HuH-7 (cell line): Measurements from ENCODE around the gene SRSF3.
A peak's percentile ranks its signal among the peaks of the same experiment; 100 is the strongest.

Experiments
- DNase-seq: peaks from one replicate; pipeline ENCODE4 v3.0.0; 2011; ENCODE audit warnings: low spot score

Gene SRSF3

GRCh38 chr6:36623547-36624459 is 29.6 kb downstream of the SRSF3 start:
- peak; percentile 56 for DNase-seq

DNA sequence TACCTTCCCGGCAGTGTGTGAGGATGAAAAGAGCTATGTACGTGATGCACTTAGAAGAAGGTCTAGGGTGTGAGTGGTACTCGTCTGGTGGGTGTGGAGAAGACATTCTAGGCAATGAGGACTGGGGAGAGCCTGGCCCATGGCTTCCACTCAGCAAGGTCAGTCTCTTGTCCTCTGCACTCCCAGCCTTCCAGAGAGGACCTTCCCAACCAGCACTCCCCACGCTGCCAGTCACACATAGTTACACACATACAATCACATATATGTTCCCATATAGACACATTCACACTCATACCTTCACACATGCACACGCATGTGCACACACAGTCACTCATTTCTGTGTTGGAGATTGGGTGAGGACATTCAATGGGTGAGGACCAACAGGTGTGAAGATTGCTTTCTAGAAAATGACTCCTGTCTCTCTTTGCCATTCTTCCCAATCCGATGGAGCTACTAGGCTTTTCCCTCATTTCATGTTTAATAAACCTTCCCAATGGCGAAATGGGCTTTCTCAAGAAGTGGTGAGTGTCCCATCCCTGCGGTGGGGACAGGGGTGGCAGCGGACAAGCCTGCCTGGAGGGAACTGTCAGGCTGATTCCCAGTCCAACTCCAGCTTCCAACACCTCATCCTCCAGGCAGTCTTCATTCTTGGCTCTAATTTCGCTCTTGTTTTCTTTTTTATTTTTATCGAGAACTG is 30.4 kb downstream of the SRSF3 start:
- DNase-seq, result no peak

DNA sequence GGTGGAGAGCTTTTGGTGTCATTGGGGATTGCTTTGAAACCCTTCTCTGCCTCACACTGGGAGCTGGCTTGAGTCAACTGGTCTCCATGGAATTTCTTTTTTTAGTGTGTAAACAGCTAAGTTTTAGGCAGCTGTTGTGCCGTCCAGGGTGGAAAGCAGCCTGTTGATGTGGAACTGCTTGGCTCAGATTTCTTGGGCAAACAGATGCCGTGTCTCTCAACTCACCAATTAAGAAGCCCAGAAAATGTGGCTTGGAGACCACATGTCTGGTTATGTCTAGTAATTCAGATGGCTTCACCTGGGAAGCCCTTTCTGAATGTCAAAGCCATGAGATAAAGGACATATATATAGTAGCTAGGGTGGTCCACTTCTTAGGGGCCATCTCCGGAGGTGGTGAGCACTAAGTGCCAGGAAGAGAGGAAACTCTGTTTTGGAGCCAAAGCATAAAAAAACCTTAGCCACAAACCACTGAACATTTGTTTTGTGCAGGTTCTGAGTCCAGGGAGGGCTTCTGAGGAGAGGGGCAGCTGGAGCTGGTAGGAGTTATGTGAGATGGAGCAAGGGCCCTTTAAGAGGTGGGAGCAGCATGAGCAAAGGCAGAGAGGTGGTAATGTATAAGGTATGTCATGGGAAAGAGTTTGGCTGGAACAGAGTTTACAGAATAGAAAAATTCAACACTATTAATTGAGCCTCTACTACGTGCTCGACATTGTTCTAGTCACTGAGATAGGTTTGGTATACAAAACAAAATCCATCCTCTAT is 31.2 kb downstream of the SRSF3 start:
- DNase-seq, result no peak

- DNase-seq, result no peak
Observed at GRCh38 chr6:36626636-36627035, 32.5 kb downstream of the SRSF3 start.

GRCh38 chr6:36627141-36627540 is 33.0 kb downstream of the SRSF3 start:
- no peak for DNase-seq

- no peak for DNase-seq
Observed at GRCh38 chr6:36627801-36628246, 33.7 kb downstream of the SRSF3 start.

DNA sequence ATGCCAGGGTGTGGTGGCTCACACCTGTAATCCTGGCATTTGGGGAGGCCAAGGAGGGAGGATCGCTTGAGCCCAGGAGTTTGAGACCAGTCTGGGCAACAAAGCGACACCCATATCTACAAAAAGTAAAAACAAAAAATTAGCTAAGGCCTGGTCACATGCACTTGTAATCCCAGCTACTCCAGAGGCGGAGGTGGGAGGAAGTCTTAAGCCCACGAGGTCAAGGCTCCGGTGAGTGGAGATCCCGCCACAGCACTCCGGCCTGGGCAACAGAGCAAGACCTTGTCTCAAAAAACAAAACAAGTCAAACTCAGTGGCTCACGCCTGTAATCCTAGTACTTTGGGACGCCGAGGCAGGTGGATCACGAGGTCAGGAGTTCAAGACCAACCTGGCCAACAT is 35.6 kb downstream of the SRSF3 start:
- no peak for DNase-seq

DNA sequence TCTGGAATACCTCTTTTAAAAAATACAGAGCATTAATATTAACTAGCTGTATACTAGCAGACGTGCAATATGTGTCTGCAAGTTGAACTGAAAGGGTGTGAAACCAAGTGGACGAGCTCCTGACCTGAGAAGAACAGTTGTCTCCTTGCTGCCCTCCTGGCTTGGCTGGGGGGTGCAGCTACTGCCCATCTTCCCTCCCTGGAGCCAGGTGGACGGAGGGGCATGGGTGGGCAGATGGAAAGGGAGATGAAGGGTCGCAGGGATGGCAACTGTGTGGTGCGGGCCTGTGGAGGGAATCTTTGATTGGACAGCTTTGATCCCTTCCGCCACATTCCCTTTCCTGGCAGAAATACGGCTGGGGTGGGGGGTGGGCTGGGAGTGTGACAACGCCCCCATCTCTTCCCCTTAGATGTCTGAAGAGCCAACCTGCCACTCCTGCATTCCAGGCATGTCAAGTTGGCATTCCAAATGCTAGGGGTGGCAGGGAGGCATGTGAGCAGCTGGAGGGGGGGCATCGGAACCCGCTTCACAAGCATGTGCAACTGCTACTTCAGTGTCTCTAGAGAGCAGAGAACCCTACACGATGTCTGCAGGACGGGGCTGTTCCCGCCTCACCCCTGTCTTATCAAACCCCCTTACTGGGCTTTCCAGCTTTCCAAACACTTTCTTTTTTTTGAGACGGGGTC is 37.3 kb downstream of the SRSF3 start:
- no peak for DNase-seq

DNA sequence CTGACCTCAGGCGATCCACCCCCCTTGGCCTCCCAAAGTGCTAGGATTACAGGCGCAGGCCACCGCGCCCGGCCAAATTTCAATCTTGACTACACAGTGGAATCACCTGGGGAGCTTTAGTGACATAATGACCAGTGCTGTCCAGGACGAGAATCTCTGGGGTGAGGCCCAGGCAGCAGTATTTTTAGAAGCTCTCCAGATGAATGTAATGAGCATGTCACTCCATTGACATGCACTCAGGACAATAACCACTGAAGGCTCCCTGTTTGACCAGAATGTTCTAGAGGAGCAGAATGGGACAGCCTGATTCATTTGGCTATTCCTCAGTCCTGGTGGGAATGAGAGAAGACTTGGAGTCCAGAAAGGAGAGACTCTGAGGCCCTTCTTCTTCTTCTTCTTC is 39.2 kb downstream of the SRSF3 start:
- no peak for DNase-seq

DNA sequence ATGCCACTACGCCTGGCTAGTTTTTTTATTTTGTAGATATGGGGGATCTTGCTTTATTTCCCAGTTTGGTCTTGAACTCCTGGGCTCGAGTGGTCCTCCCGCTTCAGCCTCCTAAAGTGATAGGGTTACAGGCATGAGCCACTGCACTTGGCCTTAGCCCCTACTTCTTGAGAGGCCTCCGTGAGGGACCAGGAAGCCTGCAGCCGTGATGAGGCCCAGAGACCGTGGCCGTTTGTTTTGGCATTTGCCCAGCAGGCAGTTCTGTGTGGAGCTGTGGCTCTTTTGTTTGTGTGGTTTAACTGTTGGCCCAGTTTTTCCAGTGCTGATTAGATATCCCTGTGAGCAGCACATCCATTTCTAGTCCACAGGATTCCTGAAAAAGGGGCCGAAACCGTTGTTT is 39.8 kb downstream of the SRSF3 start:
- DNase-seq, result peak; percentile 26

GRCh38 chr6:36634317-36635108 is 40.4 kb downstream of the SRSF3 start:
- no peak for DNase-seq

- DNase-seq, result no peak
Observed at GRCh38 chr6:36636283-36636682, 42.1 kb downstream of the SRSF3 start.

DNA sequence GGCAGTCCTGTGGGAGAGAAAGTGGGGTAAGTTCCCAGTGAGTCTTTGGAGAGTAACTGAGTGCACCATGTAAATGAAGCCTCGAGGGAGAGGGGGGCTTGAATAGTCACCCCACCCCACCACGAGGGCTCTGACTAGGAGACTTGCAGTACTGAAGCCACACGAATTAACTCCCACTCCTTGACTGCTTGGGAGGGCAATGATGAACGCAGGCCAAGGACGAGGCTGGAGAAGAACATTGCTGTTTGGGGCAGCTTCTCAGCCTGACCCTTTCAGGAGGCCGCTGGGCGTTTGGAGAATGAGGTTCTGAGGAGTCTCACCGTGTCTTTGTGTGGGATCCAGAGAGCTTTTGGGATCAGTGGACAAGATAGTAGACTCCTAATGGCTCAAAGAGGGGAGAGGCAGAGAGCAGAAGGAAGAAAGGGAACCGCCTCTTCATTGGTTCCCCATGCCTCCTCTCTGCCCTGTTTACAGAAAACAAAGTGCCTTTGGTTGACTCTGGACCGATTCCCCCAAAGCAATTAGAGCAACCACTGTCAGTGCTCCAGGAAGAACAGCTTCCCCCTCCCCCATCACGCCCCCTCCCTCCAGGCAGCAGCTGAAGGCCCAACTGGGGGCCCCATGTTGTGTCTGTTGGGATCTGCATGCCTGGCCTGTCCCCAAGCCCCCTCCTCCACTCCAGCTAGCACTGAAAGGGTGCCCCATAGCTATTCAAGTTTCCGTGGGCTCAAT is 42.7 kb downstream of the SRSF3 start:
- no peak for DNase-seq

GRCh38 chr6:36638579-36638978 is 44.4 kb downstream of the SRSF3 start:
- no peak for DNase-seq

DNA sequence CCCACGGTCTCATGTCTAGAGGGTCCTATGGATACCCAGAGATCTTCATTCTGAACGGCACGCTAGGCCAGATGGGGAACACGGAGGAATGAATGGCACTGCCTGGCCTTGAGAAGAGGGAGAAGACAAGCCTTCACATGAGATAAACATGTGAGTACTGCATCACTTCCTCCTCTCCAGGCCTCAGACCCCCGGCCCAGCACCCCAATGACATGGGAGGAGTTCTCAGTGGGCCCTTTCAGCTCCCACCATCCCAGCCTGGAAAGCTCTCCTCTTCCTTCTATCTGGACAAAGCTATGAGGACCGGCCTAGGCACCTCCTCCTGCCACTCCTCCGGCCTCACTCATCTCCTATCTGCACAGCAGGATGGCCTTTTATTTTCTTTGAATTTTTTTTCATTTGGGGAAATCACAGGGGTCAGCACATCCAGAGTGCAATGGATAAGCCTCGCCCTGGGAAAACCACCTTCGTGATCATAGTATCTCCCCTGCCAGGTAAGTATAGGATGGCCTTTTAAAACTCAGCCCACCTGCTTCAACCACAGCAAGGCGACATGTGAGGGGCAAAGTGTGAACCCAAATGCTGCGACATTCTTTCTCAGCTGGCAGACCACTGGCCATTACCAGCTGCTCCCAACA is 45.1 kb downstream of the SRSF3 start:
- no peak for DNase-seq

- no peak for DNase-seq
Observed at GRCh38 chr6:36641543-36641942, 47.4 kb downstream of the SRSF3 start.

- DNase-seq, result peak; percentile 40
Observed at GRCh38 chr6:36642913-36643817, 49.0 kb downstream of the SRSF3 start.

DNA sequence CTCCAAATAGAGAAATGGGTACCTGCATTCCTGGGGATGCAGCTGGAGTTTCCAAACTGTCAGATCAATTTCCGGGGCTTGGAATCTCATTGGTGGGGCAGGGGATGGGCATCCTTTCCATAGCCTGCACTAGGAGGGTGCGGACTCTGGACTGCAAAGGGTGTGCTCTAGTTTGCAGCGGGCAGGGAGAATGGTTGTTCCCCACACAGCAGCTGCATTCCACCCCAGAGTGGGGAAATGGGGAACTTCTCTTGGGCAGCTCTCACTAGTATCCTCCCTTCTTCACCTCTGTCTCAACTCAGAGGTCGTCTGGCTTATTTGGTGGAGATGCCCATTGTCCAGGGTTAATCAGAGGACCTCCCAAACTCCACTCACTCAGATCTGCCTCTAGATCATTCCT is 49.8 kb downstream of the SRSF3 start:
- no peak for DNase-seq

DNA sequence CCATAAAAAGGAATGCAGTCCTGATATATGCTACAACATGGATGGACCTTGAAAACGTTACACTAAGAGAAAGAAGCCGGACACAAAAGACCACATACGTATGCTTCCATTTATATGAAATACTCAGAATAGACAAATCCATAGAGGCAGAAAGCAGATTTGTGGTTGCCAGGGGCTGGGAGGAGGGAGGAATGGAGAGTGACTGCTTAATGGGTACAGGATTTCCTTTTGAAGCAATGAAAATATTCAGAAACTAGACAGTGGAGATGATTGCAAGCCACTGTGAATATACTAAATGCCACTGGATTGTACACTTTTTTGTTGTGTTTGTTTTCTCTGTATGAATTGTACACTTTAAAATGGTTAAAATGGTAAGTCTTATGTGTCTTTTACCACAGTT is 54.9 kb downstream of the SRSF3 start:
- DNase-seq, result no peak
